ENCODE measurements around the gene FHOD3.
"Not testable (repeated sequence)": the region's sequence is repeated elsewhere in the genome, so short reads cannot be mapped to it uniquely, and the experiment has no call there.

Gene FHOD3

DNA sequence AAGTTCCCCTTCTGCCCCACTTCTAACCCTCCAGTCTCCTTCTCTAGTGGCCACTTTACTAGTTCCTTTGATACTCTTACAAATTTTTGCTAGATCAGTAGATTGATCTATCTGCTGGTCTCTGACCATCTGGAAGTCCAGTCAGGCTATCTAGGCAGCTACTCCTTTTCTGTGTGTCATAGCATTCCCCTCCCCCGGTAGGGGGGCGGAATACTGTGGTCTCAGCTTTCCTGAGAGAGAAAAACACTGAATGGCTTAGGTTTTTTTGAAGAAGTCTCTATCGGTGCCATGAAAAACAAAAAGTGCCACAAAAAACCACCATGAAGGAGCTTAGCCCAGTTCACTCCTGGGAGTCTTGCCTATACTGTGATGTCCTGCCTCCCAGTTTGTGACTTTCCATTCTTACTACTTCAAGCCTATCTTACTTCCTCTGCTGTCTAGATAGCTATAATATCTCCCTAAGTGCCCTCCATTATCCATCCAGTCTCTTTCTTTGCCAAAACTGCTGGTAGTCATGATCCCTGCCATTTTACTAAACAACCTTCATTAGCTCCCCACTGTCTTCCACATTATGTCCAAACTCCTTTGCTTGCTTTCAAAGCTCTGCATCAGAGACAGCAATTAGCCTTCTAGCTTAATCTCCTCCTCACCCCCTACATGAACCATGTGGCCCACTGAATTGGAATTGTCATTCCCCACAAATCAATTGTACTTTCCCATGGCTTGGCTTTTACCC, 501.4 kb downstream of the FHOD3 start:
- no peak for DNase-seq (ENCODE audit: low spot score)

DNA sequence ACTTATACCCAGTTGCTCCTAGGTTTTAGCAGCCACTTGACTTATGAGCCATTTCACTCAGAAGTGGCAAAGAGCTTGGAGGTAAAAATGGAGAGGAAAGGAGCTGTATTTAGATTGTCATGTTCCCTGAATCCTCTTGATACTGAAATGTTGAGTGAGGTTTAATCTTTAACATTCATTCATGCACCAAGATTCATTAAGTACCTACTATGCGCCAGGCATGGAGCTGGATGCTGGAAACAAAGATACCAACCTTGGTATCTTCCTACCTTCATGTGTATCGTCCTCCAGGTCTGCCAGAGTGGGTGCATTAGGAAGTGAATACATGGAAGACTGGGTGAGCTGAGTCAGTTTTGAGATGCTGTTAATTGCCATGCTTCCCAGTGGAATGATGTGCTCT, 507.6 kb downstream of the FHOD3 start:
- DNase-seq (ENCODE audit: low spot score), result no peak

DNA sequence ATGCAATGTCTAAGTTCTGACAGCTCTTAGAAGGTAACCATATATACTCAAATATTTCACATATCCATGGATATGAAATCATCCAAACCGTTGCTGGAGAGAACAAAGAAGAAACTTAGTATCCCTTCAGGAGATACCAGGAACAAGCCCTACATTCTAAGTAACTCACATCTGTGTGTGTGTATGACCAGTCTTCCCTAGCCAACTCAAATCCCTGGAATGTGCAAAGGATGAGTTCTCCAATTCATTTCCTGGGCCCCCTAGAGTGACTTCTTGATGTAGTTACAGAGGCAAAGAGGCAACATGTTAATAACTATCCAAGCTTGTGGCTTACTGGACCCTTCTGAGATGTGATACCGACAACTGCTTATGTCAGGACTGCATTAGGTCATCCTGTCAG, 511.2 kb downstream of the FHOD3 start:
- no peak for DNase-seq (ENCODE audit: low spot score)

DNA sequence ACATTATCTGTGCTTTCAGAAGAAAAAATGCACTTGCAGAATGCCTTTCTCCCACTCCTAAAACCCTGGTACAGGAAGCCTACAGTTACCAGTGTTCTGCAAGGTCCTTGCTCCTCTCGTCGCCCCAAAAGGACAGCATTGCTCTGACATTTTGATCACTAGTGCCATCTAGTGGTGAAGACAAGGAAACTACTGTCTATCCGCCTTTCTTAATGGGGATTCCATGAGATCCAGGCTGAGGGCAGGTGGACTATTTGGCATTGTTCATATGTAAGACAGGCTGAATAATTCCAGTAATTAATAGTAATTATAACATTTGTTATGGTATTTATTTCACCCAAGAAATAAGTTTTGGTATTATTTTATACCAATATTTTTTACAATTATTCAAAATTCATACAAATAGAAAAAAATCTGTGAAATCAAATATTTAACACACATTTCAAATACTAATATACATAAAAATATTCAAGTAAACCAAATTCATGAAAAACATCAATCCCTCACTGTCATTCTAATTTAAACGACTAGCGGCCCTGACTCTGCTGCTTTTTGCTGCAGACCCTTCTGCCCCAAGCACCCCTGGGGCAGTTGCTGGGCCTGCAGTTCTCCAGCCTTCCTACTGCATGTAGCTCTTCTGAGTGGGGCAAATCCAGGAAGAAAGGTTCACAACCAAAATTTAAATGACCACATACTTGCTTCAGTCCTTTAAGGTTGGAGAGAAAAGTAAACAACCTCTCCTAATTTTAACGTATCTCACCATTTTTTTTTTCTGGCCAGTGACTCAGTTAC, 512.3 kb downstream of the FHOD3 start:
- DNase-seq (ENCODE audit: low spot score), result peak; percentile 87

DNA sequence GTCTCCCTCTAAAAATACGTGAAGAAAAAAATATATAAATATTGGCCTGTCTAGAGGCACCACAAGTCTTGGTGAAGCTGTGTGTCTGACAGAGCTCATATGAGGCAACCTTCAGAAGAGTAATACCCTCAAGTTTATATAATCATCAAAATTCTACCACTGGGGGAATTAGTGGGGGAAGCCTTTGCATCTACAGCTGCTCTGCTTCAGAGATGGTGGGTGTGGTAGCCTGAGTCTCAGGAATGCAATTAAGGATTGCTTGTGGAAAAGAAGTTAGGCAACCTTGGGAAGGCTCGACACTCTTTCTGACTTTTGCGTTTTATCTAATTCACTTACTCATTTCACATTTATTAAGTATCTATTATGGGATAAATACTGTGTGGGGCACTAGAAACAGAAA, 513.9 kb downstream of the FHOD3 start:
- no peak for DNase-seq (ENCODE audit: low spot score)

DNA sequence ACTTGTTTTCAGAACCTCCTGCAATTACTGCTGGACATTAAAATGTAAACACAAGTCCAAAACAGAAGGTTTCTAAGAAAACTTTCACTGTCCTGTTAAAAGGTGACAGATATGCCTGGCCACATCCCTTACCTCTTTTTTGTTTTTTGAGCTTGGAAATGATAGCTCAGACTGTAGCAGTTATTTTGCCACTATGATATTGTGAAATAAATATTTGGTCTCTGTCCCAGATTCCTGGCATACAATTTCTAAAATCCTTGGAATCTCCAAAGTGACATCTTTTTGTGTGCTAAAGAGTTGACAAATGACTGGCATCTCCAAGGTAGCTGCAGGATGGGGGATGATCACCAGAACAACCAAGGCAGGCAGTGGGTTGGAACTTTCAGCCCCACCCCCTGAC, 514.4 kb downstream of the FHOD3 start:
- no peak for DNase-seq (ENCODE audit: low spot score)

DNA sequence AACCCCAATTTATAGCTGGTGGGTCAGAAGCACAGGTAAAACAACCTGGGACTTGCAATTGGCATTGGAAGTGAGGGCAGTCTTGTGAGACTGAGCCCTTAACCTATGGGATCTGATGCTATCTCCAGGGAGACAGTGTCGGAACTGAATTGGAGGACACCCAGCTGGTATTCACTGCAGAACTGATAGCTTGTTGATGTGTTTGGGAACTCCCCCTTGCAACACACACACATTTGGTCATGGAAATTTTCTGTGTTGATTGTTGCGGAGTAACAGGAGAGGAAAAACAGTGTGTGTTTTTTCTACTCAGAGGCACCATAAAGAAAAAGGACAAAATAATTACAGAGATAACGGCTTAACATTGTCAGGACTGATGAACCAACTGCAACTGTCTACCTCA, 515.2 kb downstream of the FHOD3 start:
- no peak for DNase-seq (ENCODE audit: low spot score)

DNA sequence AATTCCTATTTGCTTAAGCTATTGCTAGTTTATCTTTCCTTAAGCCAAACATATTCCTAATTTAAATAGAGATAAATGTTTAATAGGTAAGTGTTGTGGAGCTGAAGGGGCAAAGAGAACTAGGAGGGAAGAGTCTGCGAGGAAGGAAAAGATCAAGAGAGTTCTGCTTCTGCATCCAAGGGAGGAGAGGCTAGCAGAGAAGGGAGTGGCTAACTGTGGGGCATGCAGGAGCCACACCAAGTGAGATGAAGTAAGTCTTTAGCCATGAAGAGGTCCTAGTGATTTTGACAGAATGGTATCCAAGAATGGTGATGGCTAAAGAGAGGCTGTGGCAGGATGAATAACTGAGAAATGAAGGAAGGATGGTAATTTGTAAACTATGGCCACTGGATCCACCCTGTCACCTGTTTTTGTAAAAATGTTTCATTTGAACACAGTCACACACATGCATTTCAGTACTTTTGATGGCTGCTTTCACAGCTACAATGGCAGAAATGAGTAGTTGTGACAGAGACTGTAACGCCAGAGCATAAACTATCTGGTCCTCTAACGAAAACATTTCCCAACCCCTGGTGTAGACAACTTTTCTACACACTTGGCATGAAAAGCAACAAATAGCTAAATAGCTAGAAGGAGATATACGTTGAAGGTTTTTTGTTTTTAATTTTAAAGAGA, 515.7 kb downstream of the FHOD3 start:
- no peak for DNase-seq (ENCODE audit: low spot score)

DNA sequence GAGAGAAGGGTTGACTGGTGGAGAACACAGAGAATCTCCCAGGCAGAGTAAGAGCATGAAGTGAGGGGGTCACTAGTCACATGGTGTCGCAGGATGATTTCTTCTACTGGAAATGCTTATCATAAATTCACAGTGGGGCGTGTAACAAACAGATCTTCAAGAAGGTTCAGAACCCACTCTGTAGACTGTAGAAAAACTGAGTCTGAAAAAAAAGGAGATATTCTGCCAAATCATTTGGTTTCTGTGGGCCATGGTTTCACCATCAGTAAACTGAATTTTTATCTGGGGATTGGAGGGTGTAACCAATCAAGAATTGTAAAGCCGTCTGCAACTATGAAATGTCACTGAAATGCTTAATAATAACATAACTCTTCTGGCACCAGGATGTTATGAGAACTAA, 516.3 kb downstream of the FHOD3 start:
- no peak for DNase-seq (ENCODE audit: low spot score)

DNA sequence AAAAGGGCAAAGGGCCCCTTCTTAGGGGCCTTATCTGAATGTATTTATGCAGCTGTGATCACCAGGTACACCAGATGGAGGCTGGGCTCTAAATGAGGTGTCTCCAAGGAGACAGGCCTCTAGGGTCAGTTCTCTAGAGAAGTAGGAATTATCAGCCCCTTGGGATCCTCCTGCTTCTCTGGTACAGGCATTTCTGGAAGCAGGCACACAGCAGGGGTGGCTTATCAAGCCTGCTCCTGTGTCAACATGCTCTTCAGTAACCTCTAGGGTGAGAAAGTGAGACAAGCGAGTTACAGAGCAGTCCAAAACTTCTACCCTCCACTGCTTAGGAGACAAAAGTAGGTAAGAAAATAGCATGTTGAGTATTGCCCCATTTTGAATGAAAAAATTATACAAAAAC, 517.5 kb downstream of the FHOD3 start:
- DNase-seq (ENCODE audit: low spot score), result no peak

DNA sequence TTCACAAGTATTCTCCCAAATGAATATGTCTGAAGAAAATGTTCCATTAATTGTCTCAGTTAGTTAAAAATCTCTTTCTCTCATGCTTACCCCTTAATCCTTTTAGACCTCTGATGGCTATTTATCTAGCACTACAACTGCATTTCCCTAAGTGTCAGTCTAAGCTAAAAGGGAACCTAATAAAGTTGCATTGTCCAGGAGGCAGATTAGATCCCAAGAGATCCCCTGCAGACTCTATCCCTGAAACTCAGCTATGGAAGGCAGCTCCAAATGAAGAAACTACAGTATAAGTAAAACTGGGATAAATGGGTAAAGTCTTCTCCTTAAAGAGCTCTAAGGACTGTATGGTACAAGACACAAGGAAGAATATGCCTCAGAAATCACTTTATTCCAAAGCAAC, 518.6 kb downstream of the FHOD3 start:
- DNase-seq (ENCODE audit: low spot score), result not testable (repeated sequence)

DNA sequence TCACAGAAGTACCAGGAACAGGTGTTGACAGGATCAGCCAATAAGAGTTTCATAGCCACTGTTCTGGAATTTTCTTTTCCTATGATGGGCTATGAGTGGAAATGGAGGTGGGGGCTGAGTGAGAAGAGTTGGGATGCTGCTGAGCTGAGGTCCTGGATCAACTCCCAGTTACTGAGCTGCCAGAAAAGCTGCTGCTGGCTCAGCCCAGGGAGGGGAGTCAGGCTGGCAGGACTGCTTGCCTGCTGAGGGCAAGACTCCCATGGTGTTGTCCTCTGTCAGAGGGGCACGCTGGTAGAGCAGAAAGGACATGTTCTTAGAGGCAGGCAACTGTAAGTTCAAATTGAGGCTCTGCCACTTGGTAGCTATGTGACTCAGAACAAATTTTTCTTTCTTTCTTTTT, 519.5 kb downstream of the FHOD3 start:
- no peak for DNase-seq (ENCODE audit: low spot score)

DNA sequence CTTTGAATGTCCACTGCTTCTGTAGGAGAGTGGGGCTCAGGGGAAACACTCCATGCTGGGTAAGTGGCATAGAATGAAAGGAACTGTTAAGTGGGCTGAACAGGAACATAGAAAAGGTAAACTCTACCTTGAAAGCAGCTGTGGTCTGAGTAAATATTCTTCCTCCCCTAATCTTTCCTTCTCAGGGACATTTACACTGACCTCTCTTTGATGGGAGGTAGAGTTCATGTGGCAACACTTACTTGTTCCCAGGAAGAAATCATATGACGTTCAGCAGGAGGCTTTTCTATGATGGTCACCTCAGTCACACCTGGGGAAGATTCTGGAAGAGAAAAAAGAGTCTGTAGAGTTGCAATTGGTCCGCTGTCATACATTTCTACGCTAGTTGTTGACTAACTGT, 521.1 kb downstream of the FHOD3 start:
- DNase-seq (ENCODE audit: low spot score), result no peak

DNA sequence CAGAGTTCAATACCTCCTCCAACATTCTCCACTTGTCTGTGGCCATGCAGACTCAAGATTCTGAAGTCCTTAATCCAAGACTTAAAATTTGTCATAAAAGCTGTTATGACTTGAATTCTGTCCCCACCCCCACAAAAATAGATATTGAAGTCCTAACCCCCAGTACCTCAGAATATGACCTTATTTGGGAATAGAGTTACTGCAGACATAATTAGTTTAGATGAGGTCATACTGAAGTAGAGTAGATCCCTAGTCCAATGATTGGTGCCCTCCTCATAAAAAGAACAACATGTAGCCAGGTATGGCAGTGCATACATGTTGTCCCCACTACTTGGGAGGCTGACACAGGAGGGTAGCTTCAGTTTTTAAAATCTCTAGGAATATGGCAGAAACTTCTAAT, 522.1 kb downstream of the FHOD3 start:
- DNase-seq (ENCODE audit: low spot score), result no peak

DNA sequence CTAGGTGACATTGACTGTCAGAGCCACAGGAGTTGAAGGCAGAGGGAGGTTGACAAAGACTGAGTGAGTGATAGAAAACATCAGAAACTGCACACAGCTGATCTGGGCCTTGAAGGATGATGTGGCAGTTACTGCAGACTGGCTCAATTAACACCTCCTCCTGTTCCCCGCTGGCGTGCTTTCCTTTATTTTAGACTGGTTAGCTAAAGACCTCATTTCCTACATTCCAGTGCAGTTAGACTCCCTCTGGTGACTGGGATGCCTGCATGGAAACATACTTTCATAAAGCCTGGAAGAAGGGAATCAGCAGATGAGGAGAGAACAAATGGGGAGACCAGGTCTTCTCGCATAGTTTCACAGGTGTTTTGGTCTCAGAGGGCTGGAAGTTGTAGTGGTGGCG, 524.2 kb downstream of the FHOD3 start:
- no peak for DNase-seq (ENCODE audit: low spot score)

DNA sequence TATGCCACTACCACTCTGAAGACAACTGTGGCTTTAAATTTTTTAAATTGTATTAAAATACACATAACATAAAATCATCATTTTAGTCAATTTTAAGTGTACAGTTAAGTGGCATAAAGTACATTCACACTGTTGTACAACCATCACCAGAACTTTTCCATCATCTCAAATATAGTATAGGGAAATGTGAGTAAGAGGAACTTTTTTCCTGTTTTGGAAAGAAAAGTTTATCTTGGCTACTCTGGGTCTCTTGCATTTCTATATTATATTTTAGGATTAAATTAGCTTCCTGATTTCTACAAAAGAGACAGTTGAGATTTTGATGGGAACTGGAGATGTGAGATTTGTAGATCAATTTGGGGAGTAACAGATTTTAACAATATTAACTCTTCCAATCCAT, 528.0 kb downstream of the FHOD3 start:
- no peak for DNase-seq (ENCODE audit: low spot score)

DNA sequence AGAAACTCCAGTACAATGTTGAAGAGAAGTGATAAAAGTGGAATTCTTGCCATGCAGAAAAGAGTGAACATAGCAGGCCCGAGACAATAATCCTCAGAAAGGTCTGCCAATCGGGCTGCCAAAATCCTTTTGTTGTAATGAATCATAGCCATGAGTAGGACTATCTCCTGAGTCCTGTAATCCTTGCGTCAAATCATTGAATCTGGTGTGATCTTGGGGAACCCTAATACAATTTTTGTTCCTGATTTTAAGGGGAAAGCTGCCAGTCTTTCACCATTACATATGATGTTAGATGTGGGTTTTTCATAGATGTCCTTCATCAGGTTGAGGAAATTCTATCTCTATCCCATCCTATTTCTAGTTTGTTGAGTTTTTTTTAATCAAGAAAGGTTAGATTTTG, 529.0 kb downstream of the FHOD3 start:
- no peak for DNase-seq (ENCODE audit: low spot score)

DNA sequence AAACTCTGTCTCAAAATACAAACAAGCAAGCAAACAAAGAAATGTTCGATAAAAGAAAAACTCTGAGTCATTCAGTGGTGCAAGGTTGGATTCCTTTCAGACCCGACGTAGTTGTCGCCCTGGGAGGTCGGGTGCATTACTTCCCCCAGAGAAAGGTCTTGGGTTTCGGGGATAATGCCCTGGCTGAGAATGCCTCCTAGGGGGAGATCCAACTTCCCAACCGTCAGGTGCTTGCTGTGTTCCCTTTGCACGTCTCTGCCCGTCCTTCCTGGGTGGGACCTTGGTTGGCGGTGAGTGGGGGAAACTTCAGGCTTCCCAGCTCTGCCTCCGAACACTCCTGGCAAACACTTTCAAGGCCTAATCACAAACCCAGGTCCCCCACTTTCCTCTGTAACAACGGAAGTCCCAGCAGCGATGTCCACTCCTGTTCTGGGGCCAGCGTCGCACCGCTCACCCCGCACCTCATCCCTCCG, 530.7 kb downstream of the FHOD3 start:
- DNase-seq (ENCODE audit: low spot score), result peak; percentile 52

DNA sequence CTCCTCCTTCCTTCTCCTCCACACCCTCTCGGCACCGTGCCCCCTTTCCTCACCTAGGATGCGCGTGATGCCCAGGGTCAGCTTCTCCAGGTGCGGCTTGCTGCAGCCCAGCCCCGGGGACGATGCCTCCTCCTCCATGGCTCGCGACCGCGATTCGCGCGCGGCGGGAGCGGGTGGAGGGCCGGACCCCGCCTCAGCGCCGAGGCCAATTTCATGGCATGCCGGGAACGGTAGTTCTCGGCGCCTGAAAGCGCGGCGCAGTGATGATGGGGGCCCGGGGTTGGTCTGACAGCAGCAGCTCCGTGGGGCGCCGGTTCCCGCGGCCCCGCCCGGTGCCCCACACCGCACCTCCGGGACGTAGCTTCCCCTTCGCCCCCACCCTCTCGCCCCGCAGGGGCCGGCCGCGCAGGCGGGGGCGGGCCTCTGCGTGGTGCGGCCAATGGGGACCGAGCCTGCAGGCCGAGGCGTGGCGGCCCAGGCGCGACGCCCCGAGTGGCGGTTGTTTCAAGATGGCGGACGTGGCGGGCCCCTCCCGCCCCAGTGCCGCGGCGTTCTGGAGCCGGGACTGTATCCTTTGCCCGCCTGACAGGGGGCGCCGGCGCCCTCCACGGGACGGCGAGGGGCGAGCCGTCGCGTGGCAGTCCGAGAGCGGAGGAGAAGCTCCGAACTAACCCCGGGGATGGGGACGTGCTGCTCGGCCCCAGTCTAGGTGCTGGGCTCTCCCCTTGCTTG, 531.3 kb downstream of the FHOD3 start, which contains the start of the genes KIAA1328 and TPGS2:
TSS of gene KIAA1328 (plus strand) at position 498 of the 732 bp plus-strand sequence. CDS start at position 510, 12 bp downstream.
TSS of gene TPGS2 (minus strand) at position 373 of the 732 bp plus-strand sequence. CDS start at position 138, 235 bp downstream.
- DNase-seq (ENCODE audit: low spot score), result peak; percentile 84
